ENCODE measurements around the gene TBCD. TPM values are rescaled to one million over a fixed set of nuclear protein-coding genes. Genes with fewer than 3 reads are reported as not detected.

Gene TBCD
- total RNA-seq, 1 donor from 2014 or later = 156 TPM

- no peak for DNase-seq (ENCODE audit: low spot score in 2 of 2)
- no peaks in the 10 kb centered on the region for H3K9me3 ChIP-seq
- intact Hi-C loops (cut with DNase I) = no loop called here
- TF ChIP-seq CTCF (IDR thresholded peaks at IDR 0.05) = no peak
- no peaks in the 10 kb centered on the region for H3K27me3 ChIP-seq
- peaks cover 24 to 28% of the 10 kb centered on the region in 2 donors for H3K36me3 ChIP-seq
- no peaks in the 10 kb centered on the region for H3K4me1 ChIP-seq
- no peak overlapping the region for H3K4me3 ChIP-seq
- no peak overlapping the region for H3K27ac ChIP-seq
Observed at GRCh38 chr17:82909322-82909904, 157.5 kb downstream of the TBCD start.

- intact Hi-C loops (cut with DNase I) = no loop called here
- no peak for TF ChIP-seq CTCF (IDR thresholded peaks at IDR 0.05)
- no peak for DNase-seq (ENCODE audit: low spot score in 2 of 2)
- Histone ChIP-seq H3K27me3 (no peaks in the 10 kb centered on the region), H3K4me1 (no peaks in the 10 kb centered on the region), H3K27ac (no peak overlapping the region), H3K4me3 (no peak overlapping the region), H3K36me3 (peaks cover 22 to 25% of the 10 kb centered on the region in 2 donors), H3K9me3 (no peaks in the 10 kb centered on the region)
Observed at GRCh38 chr17:82910041-82910481, 158.2 kb downstream of the TBCD start.

GRCh38 chr17:82910770-82911169 is 158.9 kb downstream of the TBCD start:
- H3K4me1 ChIP-seq = no peaks in the 10 kb centered on the region
- no peaks in the 10 kb centered on the region for H3K27me3 ChIP-seq
- TF ChIP-seq CTCF (IDR thresholded peaks at IDR 0.05) = no peak
- no peak overlapping the region for H3K27ac ChIP-seq
- H3K9me3 ChIP-seq = no peaks in the 10 kb centered on the region
- no peak overlapping the region for H3K4me3 ChIP-seq
- H3K36me3 ChIP-seq = peaks cover 19 to 28% of the 10 kb centered on the region in 2 donors
- intact Hi-C loops (cut with DNase I) = no loop called here
- no peak for DNase-seq (ENCODE audit: low spot score in 2 of 2)

GRCh38 chr17:82911822-82912221 is 160.0 kb downstream of the TBCD start:
- intact Hi-C loops (cut with DNase I) = no loop called here
- no peak for TF ChIP-seq CTCF (IDR thresholded peaks at IDR 0.05)
- H3K27ac ChIP-seq = no peak overlapping the region

GRCh38 chr17:82912484-82913089 is 160.7 kb downstream of the TBCD start:
- DNase-seq (ENCODE audit: low spot score in 2 of 2) = no peak
- Histone ChIP-seq H3K27ac (no peak overlapping the region), H3K4me1 (no peaks in the 10 kb centered on the region), H3K4me3 (no peak overlapping the region), H3K36me3 (peaks cover 6 to 16% of the 10 kb centered on the region in 2 donors), H3K27me3 (no peaks in the 10 kb centered on the region), H3K9me3 (no peaks in the 10 kb centered on the region)
- intact Hi-C loops (cut with DNase I) = no loop called here
- no peak for TF ChIP-seq CTCF (IDR thresholded peaks at IDR 0.05)

More at GRCh38 chr17:82911822-82912221, 160.0 kb downstream of the TBCD start:
- Histone ChIP-seq H3K9me3 (no peaks in the 10 kb centered on the region), H3K4me1 (no peaks in the 10 kb centered on the region), H3K4me3 (no peak overlapping the region), H3K27me3 (no peaks in the 10 kb centered on the region), H3K36me3 (peaks cover 9 to 19% of the 10 kb centered on the region in 2 donors)
- DNase-seq (ENCODE audit: low spot score in 2 of 2) = no peak

All from ascending aorta (tissue), 2 donors.